ENCODE results near the gene AHRR. TPM values are rescaled to one million over a fixed set of nuclear protein-coding genes. Genes with fewer than 3 reads are reported as not detected.
A peak's percentile ranks its signal among the peaks of the same experiment; 100 is the strongest.

AHRR gene
- total and polyA plus RNA-seq, 9 of the 15 experiments (the other 6 are each of a cell fraction or from before 2014, with no cell fraction given): 0.06 to 1.6 (median 0.75) TPM; not detected in 1

- no peak overlapping the region for H3K27ac ChIP-seq (ENCODE audit: extremely low read depth, low read depth, low read length)
- H3K36me3 ChIP-seq (ENCODE audit: control insufficient read depth, insufficient read depth, low read length): peaks cover 57% of the 10 kb centered on the region
- H3K9ac ChIP-seq (ENCODE audit: insufficient read depth in 1 of 2, low read depth in 2 of 2, low read length in 2 of 2): no peak overlapping the region
- no peak overlapping the region for H2AFZ ChIP-seq (ENCODE audit: low read depth, low read length)
- ChIA-PET POLR2A (interaction anchor here (0.6 to 1.7 kb wide), 2 partner anchors 8 to 71 kb away, joined by 3 to 7 read pairs; no protein-coding TSS in a partner anchor), CTCF (ENCODE audit: low intra/inter-chr PET ratio) (no interaction called here)
- H4K20me1 ChIP-seq (replicated peaks; ENCODE audit: control insufficient read depth, insufficient read depth, low read length): peaks cover 9% of the 10 kb centered on the region
- H3K4me1 ChIP-seq (replicated peaks in 1 of 2; ENCODE audit: control insufficient read depth in 2 of 2, insufficient read depth in 2 of 2, low read length in 2 of 2): peaks cover 0 to 3% of the 10 kb centered on the region in 2 experiments; a peak in 3 of 5 replicates
- no peak overlapping the region for H3K4me3 ChIP-seq
- no peaks in the 10 kb centered on the region for H3K27me3 ChIP-seq (ENCODE audit: control insufficient read depth in 2 of 2, insufficient read depth in 2 of 2, low read length in 2 of 2)
- H3K9me3 ChIP-seq (replicated peaks; ENCODE audit: control insufficient read depth, insufficient read depth, low read depth, low read length): no peaks in the 10 kb centered on the region
- H3K4me2 ChIP-seq (ENCODE audit: insufficient read depth, low read length): no peak overlapping the region
- H3K9me1 ChIP-seq (ENCODE audit: control insufficient read depth, insufficient read depth, low read length): no peaks in the 10 kb centered on the region
- TF ChIP-seq ZBTB33 (CRISPR knock-in tag; IDR thresholded peaks at IDR 0.05): 0 out of 2 replicates have a peak, but pooled peaks have one; percentile 26
- no peak for TF ChIP-seq CXXC5 (CRISPR knock-in tag; IDR thresholded peaks at IDR 0.05)
- intact Hi-C loops (cut with micrococcal nuclease): no loop called here
- in situ Hi-C loops (cut with MboI): no loop called here
- DNase-seq (ENCODE audit: extremely low read depth in 1 of 4, low spot score in 3 of 4) (peak in 2 of 4 experiments; percentile 43 to 44), FAIRE-seq (no peak), ATAC-seq (peak; percentile 69)
- peaks cover 81% of the 10 kb centered on the region for H3K79me2 ChIP-seq (ENCODE audit: control insufficient read depth, insufficient read depth, low read length)
- WGBS (ENCODE audit: insufficient coverage, low coverage, missing lambda C conversion rate): 88% methylated on average over 7 of the region's 9 CpGs
- no TSS peak for BruUV-seq (replicated peaks)
Measured at GRCh38 chr5:278646-279045, 42.9 kb upstream of the AHRR start.
